GM21717 (cell line): ENCODE results near the gene TUBGCP2.
"Not testable (repeated sequence)": the region's sequence is repeated elsewhere in the genome, so short reads cannot be mapped to it uniquely, and the experiment has no call there.

Experiments used
- ATAC-seq: cut with Tn5 transposase; IDR thresholded peaks from one replicate; pipeline ENCODE4 v1.9.1; 2021; ENCODE audit warnings: mild to moderate bottlenecking, moderate library complexity; ENCODE audit not compliant: unreplicated experiment

Gene TUBGCP2

DNA sequence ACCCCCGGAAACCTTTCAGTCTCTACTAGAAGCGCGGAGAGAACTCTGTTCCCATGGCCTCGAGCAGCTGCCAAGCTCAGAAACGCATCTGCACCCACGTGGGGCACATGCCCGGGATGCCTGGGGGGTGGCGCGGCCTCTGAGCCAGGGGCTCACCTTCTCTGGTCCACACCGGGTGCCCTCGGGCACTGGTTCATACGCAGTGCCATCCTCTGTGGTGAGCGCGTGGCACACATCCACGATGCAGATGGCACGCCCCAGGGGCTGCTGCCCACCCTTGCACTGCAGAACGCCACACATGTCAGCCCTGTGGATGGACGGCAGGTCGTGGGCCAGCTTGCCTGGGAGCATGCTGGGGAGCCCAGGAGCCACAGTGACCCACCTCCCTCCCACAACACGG, 38.5 kb downstream of the TUBGCP2 start:
- no peak for ATAC-seq

DNA sequence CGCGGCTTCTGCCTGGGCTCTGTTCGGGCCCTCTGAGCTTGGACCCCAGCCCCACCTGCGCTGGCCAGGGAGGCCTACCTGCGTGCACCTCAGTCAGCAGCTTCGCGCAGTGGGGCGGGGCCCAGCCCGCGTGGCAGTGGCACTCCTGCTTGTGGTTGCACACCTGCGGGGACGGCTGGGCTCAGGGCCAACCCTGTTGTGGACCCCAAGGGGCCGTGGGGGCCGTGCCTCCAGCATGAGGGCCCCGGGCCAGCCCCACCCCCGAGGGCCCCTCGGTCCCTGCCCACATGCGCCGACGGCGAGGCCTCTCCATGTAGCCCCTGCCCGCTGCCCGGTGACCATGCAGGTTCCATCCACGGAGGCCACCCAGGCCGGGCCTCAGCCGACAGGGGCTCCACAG, 39.3 kb downstream of the TUBGCP2 start:
- ATAC-seq = no peak

DNA sequence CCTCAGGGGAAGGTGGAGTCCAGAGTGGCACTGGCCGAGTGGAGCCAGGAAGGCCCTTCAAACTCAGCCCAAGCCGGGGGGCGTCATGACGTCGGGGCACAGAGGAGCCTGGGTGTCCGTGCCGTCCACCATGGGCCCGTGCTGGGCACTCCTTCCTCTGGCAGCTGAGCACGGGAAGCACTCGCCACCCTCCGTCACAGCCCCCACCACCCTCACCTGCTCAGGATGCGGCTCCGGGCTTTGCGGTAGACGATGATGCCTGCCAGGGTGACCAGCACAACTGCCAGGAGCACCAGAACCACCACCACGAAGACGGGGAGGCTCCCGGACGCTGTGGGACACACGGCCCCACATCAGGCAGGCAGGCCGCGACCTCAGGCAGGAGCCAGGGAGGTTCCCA, 40.1 kb downstream of the TUBGCP2 start:
- ATAC-seq = no peak

DNA sequence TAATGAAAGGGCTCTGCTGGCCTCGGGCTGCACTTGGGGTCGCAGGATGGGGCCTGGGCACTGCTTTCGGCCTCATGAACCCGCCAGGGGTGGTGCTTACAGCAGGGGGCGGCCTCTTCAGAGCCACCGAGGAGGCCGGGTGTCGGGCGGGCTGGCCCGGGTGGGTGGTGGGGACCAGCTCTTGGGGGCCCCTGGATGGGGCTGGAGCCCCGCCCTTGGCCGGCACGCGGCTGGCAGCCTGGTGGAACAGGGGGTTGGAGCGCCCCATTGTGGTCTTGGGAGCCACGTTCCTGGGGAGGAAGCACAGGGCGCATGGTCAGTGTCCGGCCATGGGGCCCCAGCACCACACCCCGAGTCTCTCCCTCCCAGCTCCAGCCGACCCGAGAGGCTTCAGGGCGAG, 40.8 kb downstream of the TUBGCP2 start:
- ATAC-seq = no peak

DNA sequence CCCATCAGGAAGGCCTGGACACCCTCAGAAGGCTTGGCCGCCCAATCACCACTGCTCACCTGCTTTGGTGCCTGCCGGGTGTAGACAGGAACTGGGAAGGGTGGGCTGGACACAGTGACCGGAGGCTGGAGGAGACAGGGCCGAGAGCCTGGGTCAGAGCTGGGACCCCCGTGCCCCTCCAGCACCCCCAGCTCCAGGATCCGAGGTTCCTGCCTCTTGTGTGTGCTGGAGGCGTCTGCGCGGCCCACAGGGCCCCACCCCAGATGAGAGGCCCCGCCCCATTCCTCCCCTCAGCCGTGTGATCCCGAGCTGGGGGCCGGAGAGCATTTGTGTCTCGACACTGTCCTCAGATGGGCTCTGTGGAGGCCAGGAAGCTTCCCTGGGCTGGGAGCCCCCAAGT, 41.4 kb downstream of the TUBGCP2 start:
- no peak for ATAC-seq

DNA sequence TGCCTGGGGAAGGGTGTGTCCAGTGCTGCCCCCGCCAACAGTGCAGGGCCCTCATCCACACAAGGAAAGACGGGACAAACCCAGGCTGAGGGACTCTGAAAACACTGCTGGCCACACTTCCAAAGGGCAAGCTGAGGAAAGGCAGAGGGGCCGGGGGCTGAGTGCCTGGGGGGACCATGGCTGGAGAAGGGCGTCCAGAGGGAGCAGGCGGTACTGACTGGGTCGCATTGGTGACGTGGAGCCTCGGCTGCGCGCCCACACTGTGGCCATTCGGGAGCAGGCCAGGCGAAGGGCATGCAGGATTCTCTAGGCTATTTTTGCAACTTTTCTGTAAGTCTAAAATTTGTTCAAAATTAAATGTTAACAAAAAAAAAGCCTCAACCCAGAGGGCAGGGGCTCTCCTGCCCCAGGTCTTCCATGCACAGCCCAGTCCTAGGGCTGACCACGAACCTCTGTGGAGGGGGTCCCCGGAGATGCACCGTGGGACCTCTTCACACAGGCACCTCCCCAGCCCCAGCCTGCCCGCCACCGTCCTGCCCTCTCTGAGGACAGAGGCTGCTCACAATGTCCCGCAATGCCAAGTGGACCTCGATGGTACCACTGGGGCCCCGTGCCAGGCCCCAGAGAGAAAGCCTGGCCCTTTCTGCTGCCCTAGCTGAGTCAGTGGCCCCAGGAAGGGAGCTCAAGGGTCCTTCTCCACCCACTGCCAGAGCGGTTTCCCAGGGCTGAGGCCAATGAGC, 42.4 kb downstream of the TUBGCP2 start:
- no peak for ATAC-seq

DNA sequence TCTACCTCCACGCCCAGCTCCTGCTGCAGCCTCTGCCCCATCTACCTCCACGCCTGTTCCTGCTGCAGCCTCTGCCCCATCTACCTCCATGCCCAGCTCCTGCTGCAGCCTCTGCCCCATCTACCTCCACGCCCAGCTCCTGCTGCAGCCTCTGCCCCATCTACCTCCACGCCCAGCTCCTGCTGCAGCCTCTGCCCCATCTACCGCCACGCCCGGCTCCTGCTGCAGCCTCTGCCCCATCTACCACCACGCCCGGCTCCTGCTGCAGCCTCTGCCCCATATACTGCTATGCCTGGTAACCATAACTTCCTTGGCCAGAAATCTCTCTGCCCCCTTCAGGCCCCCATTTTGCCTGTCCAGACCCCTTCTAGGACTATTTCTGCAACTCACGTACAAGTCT, 43.6 kb downstream of the TUBGCP2 start:
- not testable (repeated sequence) for ATAC-seq

DNA sequence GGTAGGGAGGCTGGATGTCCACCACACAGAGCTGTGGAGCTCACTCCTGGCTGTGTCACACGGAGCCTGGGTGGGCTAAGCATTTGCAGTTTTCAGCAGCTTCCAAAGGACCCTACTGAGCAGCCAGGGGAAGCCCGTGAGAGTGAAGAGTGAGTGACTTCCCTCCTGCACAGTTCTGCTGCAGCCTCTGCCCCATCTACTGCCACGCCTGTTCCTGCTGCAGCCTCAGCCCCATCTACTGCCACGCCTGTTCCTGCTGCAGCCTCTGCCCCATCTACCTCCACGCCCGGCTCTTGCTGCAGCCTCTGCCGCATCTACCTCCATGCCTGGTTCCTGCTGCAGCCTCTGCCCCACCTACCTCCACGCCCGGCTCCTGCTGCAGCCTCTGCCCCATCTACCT, 44.2 kb downstream of the TUBGCP2 start:
- no peak for ATAC-seq

DNA sequence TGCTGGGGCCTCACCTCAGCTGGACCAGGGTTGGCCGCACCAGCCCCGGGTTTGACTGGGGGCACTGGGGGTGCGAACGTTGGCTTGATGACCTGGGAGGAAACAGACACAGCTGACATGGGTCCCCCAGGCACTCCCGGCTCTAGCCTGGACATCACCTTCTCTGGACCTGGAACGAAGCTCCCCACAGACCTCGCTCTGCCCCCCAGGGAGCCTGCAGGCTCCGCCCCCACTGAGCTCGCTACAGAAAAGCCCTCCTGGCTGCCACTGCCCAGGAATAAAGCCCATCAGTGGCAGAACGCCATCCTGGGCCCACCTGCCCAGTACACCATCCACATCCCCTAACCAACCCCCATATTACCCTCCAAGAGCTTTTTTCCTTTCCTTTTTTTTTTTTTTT, 45.0 kb downstream of the TUBGCP2 start:
- ATAC-seq = no peak

DNA sequence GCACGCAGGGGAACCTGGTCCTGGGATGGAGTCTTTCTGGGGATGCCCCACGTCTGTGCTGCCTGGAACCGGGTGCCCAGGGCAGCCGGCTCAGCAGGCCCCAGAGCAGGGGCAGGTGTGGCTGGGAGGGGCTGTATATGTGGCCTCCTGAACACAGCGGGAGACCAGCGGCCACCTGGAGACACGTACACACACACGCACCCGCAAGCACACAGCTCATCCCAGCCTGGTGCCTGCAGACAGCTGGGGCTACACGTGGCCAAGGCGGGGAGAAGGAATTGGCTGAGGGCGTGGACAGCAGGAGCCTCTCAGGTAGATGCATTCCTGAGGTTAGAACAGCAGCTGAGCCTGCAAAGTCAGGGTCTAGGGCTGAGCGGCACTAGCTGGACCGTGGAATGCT, 46.0 kb downstream of the TUBGCP2 start:
- no peak for ATAC-seq

DNA sequence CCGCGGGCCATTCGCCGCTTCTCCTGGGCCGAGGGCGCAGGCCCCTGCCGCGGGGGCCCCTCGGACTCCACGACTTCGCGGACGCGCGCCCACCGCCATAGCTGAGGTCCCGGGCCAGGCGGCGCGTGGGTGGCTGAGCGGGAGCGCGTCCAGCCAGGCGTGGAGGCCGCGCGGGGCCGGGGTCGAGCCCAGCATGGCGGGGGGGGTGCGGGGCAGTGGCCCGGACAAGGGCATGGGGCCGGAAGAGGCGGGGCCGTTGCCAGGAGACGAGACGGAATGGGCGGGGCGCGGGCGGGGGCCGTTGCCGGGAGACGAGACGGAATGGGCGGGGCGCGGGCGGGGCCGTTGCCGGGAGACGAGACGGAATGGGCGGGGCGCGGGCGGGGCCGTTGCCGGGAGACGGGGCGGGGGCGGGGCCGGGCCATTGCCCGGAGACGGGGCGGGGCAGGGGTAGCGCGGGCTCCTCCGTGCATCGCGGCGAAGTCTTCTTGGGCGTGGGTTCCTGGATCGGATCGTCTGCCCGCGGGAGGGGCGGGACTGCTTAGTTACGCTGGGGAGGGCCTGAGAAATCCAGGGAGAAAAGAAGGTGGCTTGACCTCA, 46.8 kb downstream of the TUBGCP2 start:
- peak; percentile 44 for ATAC-seq

DNA sequence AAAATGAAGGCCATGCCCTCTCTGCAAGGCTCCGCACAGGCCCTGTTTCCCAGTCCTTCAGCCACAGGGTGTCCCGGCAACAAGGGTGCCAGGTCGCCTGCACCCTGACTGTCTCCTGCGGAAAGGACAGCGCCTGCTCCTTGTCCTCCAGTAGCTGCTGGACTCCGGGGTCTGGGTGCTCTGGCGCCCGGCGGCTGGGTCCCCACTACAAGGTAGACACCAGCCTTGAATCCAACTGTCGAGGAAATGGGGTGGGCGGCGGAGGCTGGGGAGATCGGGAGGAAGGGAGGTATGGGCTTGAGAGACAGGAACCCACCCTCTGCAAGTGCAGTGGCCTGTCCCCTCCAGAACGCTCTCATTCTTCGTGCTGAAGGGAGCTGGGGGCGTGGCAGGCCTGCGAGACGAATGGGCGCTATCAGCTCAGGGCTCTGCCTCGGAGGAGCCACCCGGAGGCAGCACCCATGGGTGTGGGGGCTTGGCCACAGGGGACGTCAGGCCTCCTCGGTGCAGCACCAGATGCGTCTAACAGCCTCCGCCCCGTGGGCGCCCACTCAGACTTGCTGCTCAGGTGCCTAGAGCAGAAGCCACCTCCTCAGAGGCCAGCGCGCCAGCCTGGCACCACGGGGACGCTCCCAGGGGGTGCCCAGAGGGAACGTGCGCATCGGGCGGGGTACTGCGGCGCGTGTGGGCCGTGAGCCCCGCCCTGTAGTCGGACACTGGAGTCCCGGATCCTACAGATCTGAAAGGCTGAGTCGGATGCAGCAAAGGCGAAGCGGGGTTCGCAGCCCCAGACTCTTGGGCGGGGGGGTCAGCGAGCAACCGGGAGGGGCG, 47.6 kb downstream of the TUBGCP2 start:
- ATAC-seq = peak; percentile 44

DNA sequence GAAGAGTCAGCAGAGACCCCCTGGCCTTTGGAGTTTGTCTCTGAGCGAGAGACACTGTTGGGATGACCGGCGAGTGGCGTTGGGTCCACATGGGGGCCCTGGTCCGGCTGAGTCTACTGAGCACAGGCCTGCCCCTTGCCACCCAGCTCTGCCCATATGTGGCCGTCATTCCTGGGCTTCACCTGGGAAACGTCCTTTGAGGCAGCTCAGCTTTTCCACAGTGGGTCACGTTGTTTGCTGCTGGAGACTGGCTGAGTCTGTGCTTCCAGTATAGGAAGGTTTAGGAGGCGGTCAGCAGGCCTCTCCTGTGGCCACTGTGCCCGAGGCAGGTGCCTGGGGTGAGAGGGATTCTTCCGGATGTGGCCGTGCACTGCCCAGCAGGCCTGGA, 49.1 kb downstream of the TUBGCP2 start:
- ATAC-seq = no peak

DNA sequence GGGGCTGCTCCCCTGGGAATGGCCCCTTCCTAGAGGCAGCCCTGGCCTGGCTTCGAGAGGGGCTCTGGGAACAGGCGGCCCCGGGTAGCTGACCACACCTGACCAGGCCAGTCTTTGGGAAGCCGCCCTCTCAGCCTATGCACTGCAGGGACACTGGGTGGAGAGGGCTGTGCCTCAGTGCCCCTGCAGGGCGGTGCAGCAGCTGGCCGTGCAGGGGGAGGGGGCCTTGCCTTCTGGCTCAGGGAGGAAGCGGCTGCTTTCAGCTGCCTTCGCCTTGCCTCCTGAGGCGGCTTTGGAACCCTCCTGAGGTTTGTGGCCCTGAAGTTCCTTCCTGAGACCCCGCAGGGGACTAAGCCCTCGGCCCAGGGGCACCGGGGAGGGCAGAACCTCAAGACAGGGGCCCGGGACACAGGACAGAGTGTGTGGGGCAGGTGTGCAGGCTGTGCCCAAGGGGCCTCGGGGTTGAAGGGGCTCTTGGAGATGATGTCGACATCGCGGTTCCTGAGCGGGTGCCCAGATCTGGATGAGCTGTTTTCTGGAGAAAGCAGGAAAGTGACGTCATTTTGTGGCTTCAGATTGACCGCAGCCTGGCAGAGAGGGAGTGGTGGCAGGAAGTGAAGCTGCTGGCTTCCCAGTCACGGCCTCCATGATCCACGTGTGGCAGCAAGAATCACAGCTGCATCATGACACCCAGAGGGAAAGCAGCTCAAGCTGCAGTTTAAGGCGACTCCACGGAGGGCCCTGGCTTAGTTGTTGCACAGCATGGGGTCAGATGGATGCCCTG, 49.7 kb downstream of the TUBGCP2 start:
- no peak for ATAC-seq

DNA sequence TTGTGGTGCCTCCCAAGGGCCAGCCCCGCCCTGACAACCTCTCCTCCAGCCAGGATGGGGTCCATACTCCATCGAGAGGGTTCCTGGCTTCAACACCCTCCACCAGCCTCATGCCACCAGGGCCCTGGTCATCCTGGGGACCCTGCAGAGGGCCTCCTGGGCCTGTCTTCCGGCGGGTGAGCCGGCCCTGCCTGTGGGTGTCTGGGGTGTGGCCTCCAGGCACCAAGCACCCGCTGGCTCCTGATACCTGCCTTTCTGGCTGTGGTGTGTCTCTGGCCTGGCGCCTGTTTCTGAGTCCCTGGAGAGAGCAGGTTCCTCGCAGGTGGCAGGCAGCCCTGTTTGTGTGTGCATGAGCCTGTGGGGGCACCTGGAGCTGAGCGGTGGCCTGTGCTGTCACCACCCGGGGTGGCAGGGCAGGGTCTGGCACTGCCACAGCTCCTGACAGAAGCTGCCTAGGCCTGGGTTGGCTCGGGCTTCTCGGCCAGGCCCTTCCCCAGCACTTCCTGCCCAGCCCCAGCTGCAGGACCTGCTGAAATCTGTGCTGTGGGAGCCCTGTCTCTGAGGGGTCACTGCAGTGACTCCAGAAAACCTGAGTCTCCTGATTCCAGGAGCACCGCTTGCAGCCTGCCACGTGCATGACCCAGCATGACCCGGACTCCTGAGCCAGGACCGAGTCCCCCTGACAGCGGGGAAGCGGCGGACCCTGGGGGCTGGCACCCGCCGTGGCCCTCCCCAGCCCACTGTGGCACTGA, 50.4 kb downstream of the TUBGCP2 start:
- ATAC-seq = peak; percentile 28

DNA sequence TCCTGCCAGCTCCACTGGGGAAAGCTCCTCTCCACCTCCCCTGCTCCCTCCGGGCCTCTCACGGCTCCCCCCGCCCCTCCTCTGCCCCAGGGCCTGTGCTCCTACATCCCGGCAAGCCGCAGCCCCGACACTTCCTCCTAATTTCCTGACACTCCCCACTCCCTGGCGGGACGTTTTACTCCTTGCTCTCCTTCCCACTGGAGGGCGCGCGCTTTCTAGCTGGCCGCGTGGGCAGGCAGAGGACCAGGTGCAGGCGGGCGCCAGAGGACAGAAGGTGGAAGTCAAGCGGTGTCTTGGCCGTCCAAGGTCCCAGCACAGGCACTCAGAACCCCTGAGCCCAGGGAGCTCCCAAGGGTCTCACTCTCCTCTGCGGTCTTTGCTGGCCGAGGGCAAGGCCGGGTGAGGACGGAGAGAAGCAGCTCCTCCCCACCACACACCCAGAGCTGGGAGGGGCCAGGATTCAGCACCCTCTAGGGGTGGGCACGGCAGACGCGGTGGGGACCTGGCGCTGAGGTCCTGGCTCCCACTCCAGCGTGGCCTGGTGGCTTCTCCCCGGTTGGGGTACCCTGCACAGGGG, 51.1 kb downstream of the TUBGCP2 start:
- peak; percentile 20 for ATAC-seq

DNA sequence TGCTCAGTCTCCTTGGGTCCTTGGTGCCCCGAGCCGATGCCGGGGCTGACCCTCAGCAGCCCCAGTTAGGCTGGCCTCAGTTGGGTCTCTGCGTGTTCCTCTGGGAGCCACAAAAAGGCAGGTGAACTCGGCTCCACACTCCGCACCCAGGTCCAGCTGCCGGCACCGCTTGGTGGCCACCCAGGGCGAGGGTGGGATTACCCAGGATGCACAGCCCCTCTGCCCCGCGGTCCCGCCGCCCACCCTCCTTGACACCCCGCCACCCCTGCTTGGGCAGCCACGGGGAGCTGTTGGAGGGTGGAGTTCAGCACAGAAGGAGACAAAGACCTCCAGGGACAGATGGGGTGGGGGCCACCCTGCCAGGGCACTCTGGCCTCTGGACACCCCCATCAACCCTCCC, 53.3 kb downstream of the TUBGCP2 start:
- no peak for ATAC-seq

DNA sequence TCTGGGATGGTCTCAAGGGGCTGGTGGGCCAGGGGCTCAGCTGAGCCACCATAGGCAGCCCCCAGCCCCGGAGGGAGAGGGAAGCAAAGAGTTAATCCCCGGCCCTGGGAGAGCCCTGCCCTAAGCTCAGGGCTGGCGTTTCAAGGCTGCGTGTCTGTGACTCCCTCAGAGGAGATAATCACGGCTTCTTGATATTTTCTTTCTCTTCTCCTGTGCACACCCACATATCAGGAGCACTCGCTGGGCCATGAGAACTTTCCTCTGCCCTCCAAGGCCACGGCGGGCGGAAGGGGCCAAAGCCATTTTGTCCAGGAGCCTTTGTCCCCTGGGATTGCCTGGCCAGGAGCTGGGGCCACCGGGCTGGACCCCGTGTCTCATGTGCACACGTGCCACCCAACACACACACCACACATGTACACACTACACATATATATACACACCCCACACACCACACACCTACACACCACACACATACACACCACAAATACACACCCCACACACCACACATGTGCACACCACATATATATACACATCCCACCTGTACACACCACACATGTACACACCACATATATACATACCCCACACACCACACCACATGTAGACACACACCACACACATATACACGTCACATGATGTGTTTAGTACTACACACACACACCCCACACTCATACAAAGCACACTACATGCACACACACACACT, 54.1 kb downstream of the TUBGCP2 start:
- no peak for ATAC-seq

DNA sequence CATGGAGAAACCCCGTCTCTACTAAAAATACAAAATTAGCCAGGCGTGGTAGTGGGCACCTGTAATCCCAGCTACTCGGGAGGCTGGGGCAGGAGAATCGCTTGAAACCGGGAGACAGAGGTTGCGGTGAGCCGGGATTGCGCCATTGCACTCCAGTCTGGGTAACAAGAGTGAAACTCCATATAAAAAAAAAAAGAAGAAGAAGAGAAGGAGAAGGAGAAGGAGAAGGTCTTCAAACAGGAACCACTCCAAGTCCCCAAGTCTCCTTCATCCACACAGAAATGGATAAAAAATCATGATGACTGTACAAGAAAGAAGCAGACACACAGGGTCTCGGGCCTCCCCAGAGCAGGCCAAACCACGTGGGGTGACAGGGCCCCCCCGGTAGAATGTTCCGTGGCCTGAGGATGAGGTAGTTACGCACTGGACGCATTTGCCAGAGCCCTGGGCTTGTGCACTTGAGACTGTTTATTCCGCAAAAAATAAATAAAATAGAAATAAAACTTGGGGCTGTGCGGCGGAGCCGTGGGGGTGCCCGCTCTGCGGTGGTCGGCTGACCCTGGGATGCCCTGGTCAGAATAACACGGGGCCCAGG, 55.2 kb downstream of the TUBGCP2 start:
- no peak for ATAC-seq
